ENCODE data around the gene SPOPL.
A peak's percentile ranks its signal among the peaks of the same experiment; 100 is the strongest.

Gene SPOPL

DNA sequence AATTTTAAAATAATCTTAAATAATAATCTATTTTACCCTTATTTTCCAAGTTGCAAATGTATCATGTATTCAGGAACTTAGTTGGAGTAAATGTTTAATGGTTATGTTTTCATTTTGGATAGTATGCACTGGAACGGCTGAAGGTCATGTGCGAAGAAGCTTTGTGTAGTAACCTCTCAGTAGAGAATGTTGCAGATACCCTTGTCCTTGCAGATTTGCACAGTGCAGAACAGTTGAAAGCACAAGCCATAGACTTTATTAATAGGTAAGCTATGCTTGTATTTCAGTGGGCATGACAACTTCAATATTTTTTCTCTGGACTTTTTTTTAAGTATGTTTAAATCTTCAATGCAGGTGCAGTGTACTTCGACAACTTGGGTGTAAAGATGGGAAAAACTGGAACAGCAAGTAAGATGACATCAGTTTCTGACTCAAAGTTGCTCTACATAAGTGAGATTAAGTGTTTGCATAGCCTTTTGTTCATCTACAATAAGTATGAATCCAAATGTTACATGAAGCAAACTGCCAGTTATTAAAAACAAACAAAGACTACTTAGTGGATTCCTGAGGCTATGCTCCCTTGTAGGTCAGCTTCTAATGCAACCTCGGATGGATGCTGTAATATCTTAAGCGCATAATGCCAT lies 63.1 kb downstream of the SPOPL start:
- H3K4me1 Mint-ChIP-seq = no peaks in the 10 kb centered on the region
- no peaks in the 10 kb centered on the region for H3K9me3 Mint-ChIP-seq
- DNase-seq (ENCODE audit: low spot score in 2 of 2) (no peak), ATAC-seq (ENCODE audit: low read depth) (no peak)
- no peak overlapping the region for H3K4me3 Mint-ChIP-seq
- H3K27ac Mint-ChIP-seq = no peak overlapping the region
- H3K27me3 Mint-ChIP-seq = no peaks in the 10 kb centered on the region
- peaks cover 16% of the 10 kb centered on the region for H3K36me3 Mint-ChIP-seq

DNA sequence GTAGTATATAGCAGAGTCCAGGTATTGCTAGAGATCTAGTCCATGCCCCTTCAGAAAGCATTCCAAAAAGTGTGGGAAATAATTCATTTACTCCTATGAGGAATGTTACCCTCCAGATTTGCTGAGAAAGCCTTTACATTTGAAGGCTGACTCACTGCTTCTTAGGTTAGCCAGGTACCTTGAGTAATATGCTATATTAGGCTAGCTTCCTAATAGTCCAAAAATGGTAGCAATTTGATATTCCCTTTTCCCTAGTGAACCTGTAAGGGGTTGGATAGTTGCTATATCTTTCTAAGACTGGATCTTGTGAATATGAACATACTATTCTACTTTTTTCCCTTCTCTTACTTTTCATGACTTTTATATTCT lies 63.6 kb downstream of the SPOPL start:
- Mint-ChIP-seq H3K27ac (no peak overlapping the region), H3K4me1 (no peaks in the 10 kb centered on the region), H3K9me3 (no peaks in the 10 kb centered on the region), H3K36me3 (peaks cover 20% of the 10 kb centered on the region), H3K27me3 (no peaks in the 10 kb centered on the region), H3K4me3 (no peak overlapping the region)
- no peak for DNase-seq (ENCODE audit: low spot score in 2 of 2)
- ATAC-seq (ENCODE audit: low read depth) = no peak

DNA sequence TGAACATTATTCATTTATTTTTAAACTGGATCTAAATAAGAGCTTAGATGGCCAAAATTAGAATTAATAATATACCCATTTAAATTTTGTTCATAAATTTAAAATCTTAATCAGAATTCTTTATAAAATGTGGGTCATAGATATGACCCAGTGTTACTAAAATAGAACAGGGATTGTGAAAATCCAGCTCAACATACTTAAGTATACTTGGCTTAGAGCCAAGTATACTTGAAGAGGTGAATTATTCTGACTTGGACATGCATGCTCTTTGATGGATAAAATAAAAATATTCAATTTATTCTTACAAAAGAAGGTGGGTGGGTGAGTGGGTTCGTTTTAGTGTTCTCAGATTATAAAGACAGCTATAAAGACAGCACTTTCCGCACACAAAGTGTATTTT lies 70.7 kb downstream of the SPOPL start:
- no peaks in the 10 kb centered on the region for H3K27me3 Mint-ChIP-seq
- ATAC-seq (ENCODE audit: low read depth) (no peak), DNase-seq (ENCODE audit: low spot score in 2 of 2) (no peak)
- H3K36me3 Mint-ChIP-seq = peaks cover 42% of the 10 kb centered on the region
- no peaks in the 10 kb centered on the region for H3K4me1 Mint-ChIP-seq
- no peak overlapping the region for H3K4me3 Mint-ChIP-seq
- peaks cover 6% of the 10 kb centered on the region for H3K9me3 Mint-ChIP-seq
- H3K27ac Mint-ChIP-seq = no peak overlapping the region

DNA sequence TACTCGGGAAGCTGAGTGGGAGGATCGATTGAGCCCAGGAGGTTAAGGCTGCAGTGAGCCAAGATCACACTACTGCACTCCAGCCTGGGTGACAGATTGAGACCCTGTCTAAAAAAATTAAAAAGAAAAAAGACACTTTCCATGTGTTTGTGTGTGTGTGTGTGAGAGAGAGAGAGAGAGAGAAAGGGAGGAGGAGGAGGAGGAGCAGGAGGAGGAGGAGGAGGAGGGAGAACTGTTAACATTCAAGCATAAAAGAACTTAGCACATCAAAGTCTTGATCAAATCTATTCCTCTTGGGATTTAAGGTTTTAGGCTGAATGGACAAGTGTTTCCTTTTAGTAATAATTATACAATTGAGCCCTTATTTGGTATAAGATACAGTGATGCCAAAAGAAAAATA lies 75.5 kb downstream of the SPOPL start:
- Mint-ChIP-seq H3K4me1 (no peaks in the 10 kb centered on the region), H3K36me3 (peaks cover 49% of the 10 kb centered on the region), H3K9me3 (peaks cover 7% of the 10 kb centered on the region), H3K27me3 (no peaks in the 10 kb centered on the region), H3K27ac (peak overlapping the region; percentile 38), H3K4me3 (no peak overlapping the region)
- no peak for ATAC-seq (ENCODE audit: low read depth)
- DNase-seq (ENCODE audit: low spot score in 2 of 2) = no peak

DNA sequence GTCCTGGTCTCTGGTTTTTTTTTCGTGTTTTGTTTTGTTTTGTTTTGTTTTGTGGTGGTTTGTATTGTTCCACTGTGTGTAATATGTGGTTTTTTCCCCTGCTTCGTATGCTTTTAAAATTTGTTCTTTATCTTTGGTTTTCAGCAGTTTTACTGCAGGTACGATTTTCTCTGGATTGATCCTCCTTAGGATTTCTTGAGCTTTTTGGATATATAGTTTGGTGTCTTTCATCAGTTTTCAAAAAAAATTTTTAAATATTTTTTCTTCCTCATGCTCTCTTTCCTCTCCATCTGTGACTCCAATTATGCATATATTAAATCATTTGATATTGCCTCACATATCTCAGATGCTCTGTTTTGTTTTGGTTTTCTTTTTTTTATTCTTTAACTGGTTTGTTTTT lies 78.0 kb downstream of the SPOPL start:
- no peaks in the 10 kb centered on the region for H3K27me3 Mint-ChIP-seq
- no peak for DNase-seq (ENCODE audit: low spot score in 2 of 2)
- no peaks in the 10 kb centered on the region for H3K4me1 Mint-ChIP-seq
- no peak for ATAC-seq (ENCODE audit: low read depth)
- H3K27ac Mint-ChIP-seq = no peak overlapping the region
- H3K9me3 Mint-ChIP-seq = peaks cover 5% of the 10 kb centered on the region
- H3K36me3 Mint-ChIP-seq = peaks cover 42% of the 10 kb centered on the region
- no peak overlapping the region for H3K4me3 Mint-ChIP-seq

DNA sequence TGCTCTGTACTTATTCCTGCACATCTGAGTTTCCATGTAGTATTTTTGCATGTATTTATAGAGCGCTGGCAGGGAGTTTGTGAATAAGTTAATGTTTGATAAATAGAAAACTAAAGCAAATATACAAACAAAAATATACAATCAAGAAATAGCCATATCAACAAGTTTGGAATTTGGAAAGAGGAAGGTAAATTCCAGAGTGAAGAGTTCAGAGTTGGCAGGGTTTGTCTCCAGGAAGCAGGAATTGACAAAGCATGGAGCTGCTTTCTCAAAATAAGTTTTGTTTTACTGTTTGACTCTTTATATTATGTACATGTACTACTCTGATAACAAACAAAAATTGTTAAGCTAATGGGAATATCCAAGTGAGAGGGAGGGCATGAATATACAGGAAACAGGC lies 80.3 kb downstream of the SPOPL start:
- Mint-ChIP-seq H3K36me3 (peaks cover 32% of the 10 kb centered on the region), H3K4me1 (no peaks in the 10 kb centered on the region), H3K9me3 (peaks cover 2% of the 10 kb centered on the region), H3K27ac (no peak overlapping the region), H3K27me3 (no peaks in the 10 kb centered on the region), H3K4me3 (no peak overlapping the region)
- DNase-seq (ENCODE audit: low spot score in 2 of 2) = no peak
- ATAC-seq (ENCODE audit: low read depth) = no peak

DNA sequence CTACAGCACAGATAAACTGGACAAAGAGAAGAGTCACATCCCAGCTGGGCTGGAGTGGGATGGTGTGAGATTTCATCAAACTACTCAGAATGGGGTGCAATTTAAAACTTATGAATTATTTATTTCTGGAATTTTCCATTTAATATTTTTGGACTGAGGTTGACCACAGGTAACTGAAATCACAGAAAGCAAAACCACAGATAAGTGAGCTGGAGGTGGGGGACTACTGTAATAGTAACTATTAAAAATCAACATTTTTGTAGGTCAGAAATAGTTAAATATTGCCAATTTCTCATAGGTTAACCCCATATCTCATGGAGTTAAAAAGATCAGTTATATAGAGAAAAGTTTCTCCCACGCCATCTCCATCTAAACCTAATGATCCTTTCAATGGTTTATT lies 88.1 kb downstream of the SPOPL start:
- no peak overlapping the region for H3K27ac Mint-ChIP-seq
- no peak overlapping the region for H3K4me3 Mint-ChIP-seq
- no peaks in the 10 kb centered on the region for H3K9me3 Mint-ChIP-seq
- no peak for DNase-seq (ENCODE audit: low spot score in 2 of 2)
- no peak for ATAC-seq (ENCODE audit: low read depth)
- peaks cover 17% of the 10 kb centered on the region for H3K36me3 Mint-ChIP-seq
- no peaks in the 10 kb centered on the region for H3K27me3 Mint-ChIP-seq
- peaks cover 2% of the 10 kb centered on the region for H3K4me1 Mint-ChIP-seq

DNA sequence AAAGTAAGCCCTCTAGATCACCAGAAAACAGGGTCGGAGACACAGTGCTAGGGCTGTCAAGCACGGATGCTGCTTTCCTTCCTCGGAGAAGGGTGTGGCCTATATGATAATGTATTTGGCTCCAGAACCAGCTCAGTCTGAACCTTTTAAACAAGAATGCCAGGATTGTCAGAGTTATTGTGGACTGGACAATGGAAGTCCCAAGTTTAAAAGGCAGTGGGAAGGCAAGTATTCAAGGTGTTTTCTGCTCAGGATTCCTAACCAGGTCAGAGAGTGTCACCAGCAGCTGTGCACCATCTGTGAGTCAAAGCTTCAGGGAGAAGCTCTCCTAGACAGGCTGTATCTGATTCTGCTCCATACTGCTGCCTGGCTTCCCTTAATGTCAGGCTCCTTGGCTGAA lies 94.8 kb downstream of the SPOPL start:
- ATAC-seq (ENCODE audit: low read depth) = no peak

DNA sequence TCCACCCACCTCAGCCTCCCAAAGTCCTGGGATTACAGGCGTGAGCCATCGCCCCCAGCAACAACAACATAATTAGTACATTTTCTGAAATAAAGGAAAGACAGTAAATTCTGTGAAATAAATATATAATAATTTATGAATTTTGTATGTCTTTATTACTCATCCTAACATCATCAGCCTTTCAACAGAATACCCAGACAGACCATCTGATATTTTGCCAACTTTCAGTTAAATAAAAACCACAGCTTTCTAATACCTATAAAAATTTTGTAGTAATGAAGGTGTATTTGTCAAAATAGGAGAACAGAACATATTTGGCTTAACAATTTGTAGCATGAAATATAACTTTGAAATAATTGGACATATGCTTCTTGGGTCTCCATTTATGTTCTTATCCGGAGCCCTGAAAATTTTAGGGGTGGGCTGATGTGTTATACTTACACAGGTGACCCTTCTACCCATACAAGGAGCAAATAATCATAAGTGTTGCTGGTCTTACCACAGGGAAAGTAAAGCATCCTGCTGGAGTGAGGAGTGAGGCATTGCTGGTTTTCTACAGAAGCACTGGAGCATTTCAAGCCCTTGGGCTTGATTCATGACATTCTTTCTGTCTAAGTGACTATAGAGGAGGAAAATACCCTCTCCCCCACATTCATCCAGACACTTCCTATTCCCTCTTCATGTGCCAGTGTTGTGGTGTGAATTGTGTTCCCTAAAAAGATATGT lies 99.3 kb downstream of the SPOPL start:
- no peaks in the 10 kb centered on the region for H3K9me3 Mint-ChIP-seq
- ATAC-seq (ENCODE audit: low read depth) = no peak
- H3K36me3 Mint-ChIP-seq = peaks cover 9% of the 10 kb centered on the region
- no peaks in the 10 kb centered on the region for H3K27me3 Mint-ChIP-seq
- no peak for DNase-seq (ENCODE audit: low spot score in 2 of 2)
- H3K4me1 Mint-ChIP-seq = no peaks in the 10 kb centered on the region
- H3K27ac Mint-ChIP-seq = no peak overlapping the region
- H3K4me3 Mint-ChIP-seq = no peak overlapping the region

More for the DNA sequence above, 94.8 kb downstream of the SPOPL start:
- H3K4me1 Mint-ChIP-seq = no peaks in the 10 kb centered on the region
- H3K9me3 Mint-ChIP-seq = no peaks in the 10 kb centered on the region
- H3K27me3 Mint-ChIP-seq = no peaks in the 10 kb centered on the region
- H3K4me3 Mint-ChIP-seq = no peak overlapping the region
- no peak overlapping the region for H3K27ac Mint-ChIP-seq
- H3K36me3 Mint-ChIP-seq = peaks cover 16% of the 10 kb centered on the region
- no peak for DNase-seq (ENCODE audit: low spot score in 2 of 2)

DNA sequence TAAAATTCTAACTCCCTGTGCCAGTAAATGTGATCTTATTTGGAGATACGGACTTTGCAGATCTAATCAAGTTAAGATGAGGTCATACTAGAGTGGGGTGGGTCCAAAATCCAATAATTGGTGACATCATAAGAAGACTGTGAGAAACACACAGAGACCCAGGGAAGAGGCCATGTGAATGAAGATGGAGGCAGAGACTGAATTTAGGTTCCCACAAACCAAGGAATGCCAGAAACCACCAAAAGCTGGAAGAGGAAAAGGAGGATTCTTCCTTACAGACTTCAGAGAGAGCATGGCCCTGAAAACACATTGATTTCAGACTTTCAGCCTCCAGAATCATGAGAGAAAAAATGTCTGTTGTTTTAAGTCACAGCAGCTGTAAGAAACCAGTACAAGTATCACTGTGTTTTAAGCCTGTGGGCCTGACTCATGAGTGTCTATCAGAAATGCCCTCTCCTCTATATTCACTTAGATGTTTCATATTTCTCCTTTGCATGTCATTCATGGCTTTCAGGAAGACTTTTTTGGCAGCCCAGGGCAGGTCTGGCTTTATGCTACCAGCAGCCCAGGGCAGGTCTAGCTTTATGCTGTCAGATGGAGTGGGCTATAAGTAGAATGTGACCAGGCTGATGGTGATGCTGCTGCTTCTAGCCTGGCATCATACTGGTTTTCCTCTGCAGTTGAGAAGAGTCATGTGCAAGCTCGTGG lies 100.0 kb downstream of the SPOPL start:
- no peak overlapping the region for H3K27ac Mint-ChIP-seq
- H3K9me3 Mint-ChIP-seq = no peaks in the 10 kb centered on the region
- no peak overlapping the region for H3K4me3 Mint-ChIP-seq
- H3K36me3 Mint-ChIP-seq = peaks cover 4% of the 10 kb centered on the region
- no peaks in the 10 kb centered on the region for H3K4me1 Mint-ChIP-seq
- no peak for ATAC-seq (ENCODE audit: low read depth)
- no peaks in the 10 kb centered on the region for H3K27me3 Mint-ChIP-seq
- no peak for DNase-seq (ENCODE audit: low spot score in 2 of 2)

DNA sequence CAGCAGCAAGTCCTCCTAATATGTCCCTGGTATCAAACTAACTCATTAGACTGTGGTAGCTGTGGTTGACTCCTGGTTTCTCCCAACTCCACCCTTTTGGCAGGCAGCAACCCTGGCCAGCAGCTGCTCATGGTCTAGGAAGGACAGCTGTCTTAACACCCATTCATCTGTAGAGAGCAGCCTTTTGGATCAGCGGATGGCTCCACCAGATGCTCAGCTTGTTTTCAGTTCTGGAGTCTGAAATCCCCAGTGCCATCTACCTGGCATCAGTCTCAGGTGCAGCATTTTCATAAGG lies 100.5 kb downstream of the SPOPL start:
- no peak for ATAC-seq (ENCODE audit: low read depth)
- no peak overlapping the region for H3K4me3 Mint-ChIP-seq
- peaks cover under 1% of the 10 kb centered on the region for H3K36me3 Mint-ChIP-seq
- DNase-seq (ENCODE audit: low spot score in 2 of 2) = no peak
- no peaks in the 10 kb centered on the region for H3K4me1 Mint-ChIP-seq
- no peaks in the 10 kb centered on the region for H3K9me3 Mint-ChIP-seq
- H3K27me3 Mint-ChIP-seq = no peaks in the 10 kb centered on the region
- H3K27ac Mint-ChIP-seq = no peak overlapping the region

DNA sequence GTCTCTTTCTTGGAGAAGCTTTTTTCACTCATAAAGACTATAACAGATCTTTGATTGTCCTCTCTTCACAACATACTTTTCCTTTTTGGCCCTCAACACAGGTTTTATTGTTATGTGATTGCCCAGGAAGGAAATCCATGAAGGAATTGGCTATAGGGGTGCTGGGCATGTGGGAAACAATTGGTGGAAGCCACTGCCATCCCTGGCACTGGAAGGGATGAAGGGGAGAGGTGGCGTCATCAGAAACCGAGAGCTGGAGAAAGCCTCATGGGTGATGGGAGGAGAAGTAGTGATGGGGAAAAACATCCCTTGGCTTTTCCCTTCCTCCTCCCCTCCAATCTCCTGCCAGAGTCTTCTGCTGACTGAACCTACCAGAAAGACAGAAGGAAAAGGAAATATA lies 106.2 kb downstream of the SPOPL start:
- ATAC-seq (ENCODE audit: low read depth) = no peak
- H3K36me3 Mint-ChIP-seq = no peaks in the 10 kb centered on the region
- no peaks in the 10 kb centered on the region for H3K27me3 Mint-ChIP-seq
- H3K9me3 Mint-ChIP-seq = no peaks in the 10 kb centered on the region
- H3K4me1 Mint-ChIP-seq = no peaks in the 10 kb centered on the region
- no peak for DNase-seq (ENCODE audit: low spot score in 2 of 2)
- H3K4me3 Mint-ChIP-seq = no peak overlapping the region
- H3K27ac Mint-ChIP-seq = no peak overlapping the region

DNA sequence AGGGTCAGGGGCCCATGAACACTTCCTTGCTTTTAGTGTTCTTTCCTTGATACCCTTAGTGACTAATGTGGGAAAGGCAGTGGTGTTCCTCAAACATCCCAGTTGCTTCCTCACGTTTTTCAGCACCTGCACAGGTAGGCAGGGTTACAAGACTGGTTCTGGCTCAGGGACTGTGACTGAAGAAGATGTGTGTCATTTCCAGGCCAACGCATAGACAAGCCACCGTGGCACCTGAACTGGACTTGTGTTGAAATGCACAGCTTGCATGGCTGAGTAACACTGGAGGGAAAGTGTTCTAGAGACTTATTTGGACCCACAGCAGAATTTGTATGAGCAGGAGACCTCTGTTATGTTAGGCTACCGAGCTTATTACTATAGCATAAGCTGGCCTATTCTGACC lies 107.9 kb downstream of the SPOPL start:
- no peaks in the 10 kb centered on the region for H3K4me1 Mint-ChIP-seq
- no peaks in the 10 kb centered on the region for H3K27me3 Mint-ChIP-seq
- H3K9me3 Mint-ChIP-seq = no peaks in the 10 kb centered on the region
- no peak overlapping the region for H3K27ac Mint-ChIP-seq
- no peak for ATAC-seq (ENCODE audit: low read depth)
- no peak for DNase-seq (ENCODE audit: low spot score in 2 of 2)
- no peaks in the 10 kb centered on the region for H3K36me3 Mint-ChIP-seq
- no peak overlapping the region for H3K4me3 Mint-ChIP-seq

DNA sequence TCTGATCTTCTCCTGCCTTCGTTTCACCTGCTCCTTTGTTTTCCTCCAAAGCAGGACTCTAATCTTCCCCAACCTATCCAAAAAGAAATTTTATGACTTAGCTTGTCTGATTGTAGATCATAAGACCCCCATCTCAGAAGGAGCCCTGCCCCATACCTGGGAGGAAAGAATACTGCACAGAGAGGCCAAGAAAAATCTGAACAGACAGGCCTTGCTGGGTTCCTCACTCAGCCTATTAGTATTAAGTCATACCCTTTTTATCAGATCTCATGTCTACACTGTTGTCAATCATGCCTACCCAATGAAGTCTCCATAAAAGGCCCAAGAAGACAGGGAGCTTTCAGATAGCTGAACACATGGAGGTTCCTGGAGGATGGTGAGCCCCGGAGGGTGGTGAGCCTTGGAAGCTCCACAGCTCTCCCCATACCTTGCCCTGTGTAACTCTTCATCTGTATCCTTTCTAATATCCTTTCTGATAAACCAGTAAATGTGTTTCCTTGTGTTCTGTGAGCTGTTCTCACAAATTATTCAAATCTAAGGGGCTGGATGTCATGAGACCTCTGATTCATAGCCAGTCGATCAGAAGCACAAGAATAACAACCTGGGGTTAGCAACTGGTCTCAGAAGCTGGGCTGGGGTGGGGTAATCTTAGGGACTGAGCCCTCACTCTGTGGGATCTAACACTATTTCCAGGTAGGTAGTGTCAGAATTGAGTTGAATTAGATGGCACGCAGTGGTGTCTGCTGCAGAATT lies 108.8 kb downstream of the SPOPL start:
- peaks cover 2% of the 10 kb centered on the region for H3K27me3 Mint-ChIP-seq
- no peaks in the 10 kb centered on the region for H3K9me3 Mint-ChIP-seq
- DNase-seq (ENCODE audit: low spot score in 2 of 2) (no peak), ATAC-seq (ENCODE audit: low read depth) (no peak)
- no peaks in the 10 kb centered on the region for H3K36me3 Mint-ChIP-seq
- H3K4me3 Mint-ChIP-seq = no peak overlapping the region
- H3K27ac Mint-ChIP-seq = no peak overlapping the region
- no peaks in the 10 kb centered on the region for H3K4me1 Mint-ChIP-seq
